SK-N-SH (cell line): ENCODE results near the gene TBX15. TPM values are rescaled to one million over a fixed set of nuclear protein-coding genes. Genes with fewer than 3 reads are reported as not detected.

Experiments
- CTCF ChIA-PET: fragments of 300-600, 350-600 bp; formaldehyde crosslinking; extraction: SDS; loops from one replicate; lab custom pipeline; 2021; lab: Yijun Ruan, JAX
- POLR2A ChIA-PET: fragments of 350-600 bp; sonication (Branson Sonifier 250); formaldehyde crosslinking; extraction: SDS; loops from one replicate; lab custom pipeline; 2020; ENCODE audit warnings: antibody characterized with exemption, inconsistent platforms; lab: Yijun Ruan, JAX
- DNase-seq: peaks from one replicate; pipeline ENCODE4 v3.0.0; 2012
- H2AFZ ChIP-seq: fragments of 200-600 bp; sonication (generic); 2 replicates; pipeline ENCODE4 v1.8.1; 2016; ENCODE audit warnings: antibody characterized with exemption, mild to moderate bottlenecking, low read depth
- H3F3A ChIP-seq: fragments of 200-600 bp; sonication (generic); replicated peaks from 2 replicates; pipeline ENCODE3; 2016; ENCODE audit warnings: antibody characterized with exemption, mild to moderate bottlenecking; ENCODE audit not compliant: insufficient read depth
- H3K27ac ChIP-seq, 2 experiments: fragments of 200-500 bp in 1 of 2; fragments of 200-600 bp in 1 of 2; sonication (Bioruptor generic) in 1 of 2; sonication (generic), shearing (Covaris generic) in 1 of 2; 2 replicates each; pipeline versions ENCODE4 v1.5.1 to v1.6.1; 2014 to 2016; ENCODE audit warnings: low read depth in 2 of 2, inconsistent platforms in 1 of 2, low read length in 1 of 2, mild to moderate bottlenecking in 1 of 2, mixed read lengths in 1 of 2
- H3K27me3 ChIP-seq: fragments of 200-600 bp; sonication (generic), shearing (Covaris generic); 2 replicates; pipeline ENCODE4 v1.6.1; 2016; ENCODE audit warnings: mixed run types; ENCODE audit not compliant: insufficient read depth
- H3K36me3 ChIP-seq, 2 experiments: fragments of 200-500 bp in 1 of 2; fragments of 200-600 bp in 1 of 2; sonication (Bioruptor generic) in 1 of 2; sonication (generic) in 1 of 2; replicated peaks in 1 of 2; 2 replicates each; pipeline versions ENCODE3 to v1.5.1; 2014 to 2016; ENCODE audit warnings: low read length in 1 of 2, mild to moderate bottlenecking in 1 of 2; ENCODE audit not compliant: insufficient read depth in 2 of 2, control insufficient read depth in 1 of 2
- H3K4me1 ChIP-seq, 2 experiments: fragments of 200-500 bp in 1 of 2; fragments of 200-600 bp in 1 of 2; sonication (Bioruptor generic) in 1 of 2; sonication (generic), shearing (Covaris generic) in 1 of 2; 2 replicates each; pipeline versions ENCODE4 v1.5.1 to v1.6.1; 2014 to 2016; ENCODE audit warnings: low read depth in 1 of 2, low read length in 1 of 2, mixed run types in 1 of 2; ENCODE audit not compliant: insufficient read depth in 2 of 2, control insufficient read depth in 1 of 2
- H3K4me2 ChIP-seq: fragments of 200-600 bp; sonication (generic), shearing (Covaris generic); 2 replicates; pipeline ENCODE4 v1.6.1; 2017; ENCODE audit warnings: mixed run types
- H3K4me3 ChIP-seq, 2 experiments: fragments of 200-500 bp in 1 of 2; fragments of 200-600 bp in 1 of 2; sonication (Bioruptor generic) in 1 of 2; sonication (generic), shearing (Covaris generic) in 1 of 2; 2 replicates each; pipeline versions ENCODE4 v1.5.1 to v1.8.1; 2014 to 2016; ENCODE audit warnings: low read depth in 2 of 2, inconsistent platforms in 1 of 2, low read length in 1 of 2, mild to moderate bottlenecking in 1 of 2, mixed read lengths in 1 of 2, moderate library complexity in 1 of 2
- H3K79me2 ChIP-seq: fragments of 200-600 bp; sonication (generic); 2 replicates; pipeline ENCODE4 v1.8.1; 2017; ENCODE audit warnings: mild to moderate bottlenecking; ENCODE audit not compliant: insufficient read depth
- H3K9ac ChIP-seq: fragments of 200-600 bp; sonication (generic); 2 replicates; pipeline ENCODE4 v1.6.1; 2017; ENCODE audit warnings: mixed run types
- H3K9me2 ChIP-seq: fragments of 200-600 bp; sonication (generic); 2 replicates; pipeline ENCODE4 v1.6.1; 2017; ENCODE audit warnings: mixed run types
- H3K9me3 ChIP-seq: fragments of 200-600 bp; sonication (generic); 2 replicates; pipeline ENCODE4 v1.6.1; 2017; ENCODE audit warnings: mixed run types, mild to moderate bottlenecking, moderate library complexity
- H4K20me1 ChIP-seq: fragments of 200-600 bp; sonication (generic); 2 replicates; pipeline ENCODE4 v1.6.1; 2017; ENCODE audit warnings: mild to moderate bottlenecking, mixed run types; ENCODE audit not compliant: insufficient read depth
- CHD2 ChIP-seq: fragments of 150-350 bp; IDR thresholded peaks from 2 replicates; pipeline ENCODE4 v1.6.1; 2018; ENCODE audit warnings: low read length; ENCODE audit not compliant: partially characterized antibody
- EZH2phosphoT487 ChIP-seq: fragments of 200-600 bp; sonication (generic); IDR thresholded peaks from 2 replicates; pipeline ENCODE4 v1.6.1; 2017; ENCODE audit warnings: low read depth, mixed run types, mild to moderate bottlenecking, antibody characterized with exemption, moderate library complexity, borderline replicate concordance
- FOXJ3 ChIP-seq: sonication (generic); formaldehyde crosslinking; IDR thresholded peaks from 2 replicates; pipeline ENCODE4 v1.5.1; 2020; ENCODE audit warnings: mild to moderate bottlenecking, missing genetic modification reagents
- GABPA ChIP-seq: IDR thresholded peaks from 2 replicates; pipeline ENCODE4 v1.4.0; 2012; ENCODE audit warnings: low read depth, mild to moderate bottlenecking
- JUND ChIP-seq: IDR thresholded peaks from 2 replicates; pipeline ENCODE4 v1.4.0; 2012
- MEF2A ChIP-seq: IDR thresholded peaks from 2 replicates; pipeline ENCODE4 v1.4.0; 2012; ENCODE audit warnings: low read depth, borderline replicate concordance
- MXI1 ChIP-seq: IDR thresholded peaks from 2 replicates; pipeline ENCODE4 v1.6.1; 2012; ENCODE audit warnings: mild to moderate bottlenecking, low read depth, low read length, improper control_type of control experiment
- NRF1 ChIP-seq: IDR thresholded peaks from 2 replicates; pipeline ENCODE4 v1.6.1; 2012; ENCODE audit warnings: low read depth, mild to moderate bottlenecking, low read length
- RAD21 ChIP-seq: IDR thresholded peaks from 2 replicates; pipeline ENCODE4 v1.6.1; 2012; ENCODE audit warnings: mild to moderate bottlenecking, low read length
- RFX5 ChIP-seq: IDR thresholded peaks from 2 replicates; pipeline ENCODE4 v1.6.1; 2012; ENCODE audit warnings: mild to moderate bottlenecking, improper control_type of control experiment, low read length
- RXRA ChIP-seq: IDR thresholded peaks from 2 replicates; pipeline ENCODE4 v1.4.0; 2012; ENCODE audit warnings: low read depth, mild to moderate bottlenecking, borderline replicate concordance
- SIN3A ChIP-seq: IDR thresholded peaks from 2 replicates; pipeline ENCODE4 v1.6.1; 2012; ENCODE audit warnings: low read depth, mild to moderate bottlenecking, low read length, moderate library complexity, borderline replicate concordance
- SMC3 ChIP-seq: IDR thresholded peaks from 2 replicates; pipeline ENCODE4 v1.6.1; 2012; ENCODE audit warnings: low read depth, low read length, improper control_type of control experiment
- YY1 ChIP-seq: IDR thresholded peaks from 2 replicates; pipeline ENCODE4 v1.4.0; 2012; ENCODE audit warnings: low read depth, mild to moderate bottlenecking
- WGBS: methylation state at CpG from one replicate; pipeline ENCODE4 v1.1.6; 2017; ENCODE audit warnings: low lambda C conversion rate; 5-methylcytosine and 5-hydroxymethylcytosine counted together
- polyA plus RNA-seq, 3 experiments: library from polyadenylated mRNA; depleted of rRNA; stranded (reverse); fragments of >200 nt; gene quantifications; 2 replicates each; pipeline ENCODE4 v1.2.3, GENCODE V29; 2012
- TF ChIP-seq, protein P1 (sequence below): fragments of 200-600 bp; sonication (generic); IDR thresholded peaks from 2 replicates; pipeline ENCODE4 v1.6.1; 2017; ENCODE audit warnings: antibody characterized with exemption, mild to moderate bottlenecking, moderate library complexity
- TF ChIP-seq, protein P2 (sequence below): IDR thresholded peaks from 2 replicates; pipeline ENCODE4 v1.6.1; 2012; ENCODE audit warnings: mild to moderate bottlenecking, low read depth, low read length, moderate library complexity
- TF ChIP-seq, protein P3 (sequence below): IDR thresholded peaks from 2 replicates; pipeline ENCODE4; 2012
- TF ChIP-seq, protein P4 (sequence below): fragments of 150-350 bp; IDR thresholded peaks from 2 replicates; pipeline ENCODE4 v1.6.1; 2016; ENCODE audit warnings: mild to moderate bottlenecking, low read depth, low read length
- TF ChIP-seq, protein P5 (sequence below): IDR thresholded peaks from 2 replicates; pipeline ENCODE4 v1.4.0; 2012; ENCODE audit warnings: low read depth

The TBX15 gene
- polyA plus RNA-seq, 1 of the 3 experiments (the other 2 are of a cell fraction), result 0.02 TPM

DNA sequence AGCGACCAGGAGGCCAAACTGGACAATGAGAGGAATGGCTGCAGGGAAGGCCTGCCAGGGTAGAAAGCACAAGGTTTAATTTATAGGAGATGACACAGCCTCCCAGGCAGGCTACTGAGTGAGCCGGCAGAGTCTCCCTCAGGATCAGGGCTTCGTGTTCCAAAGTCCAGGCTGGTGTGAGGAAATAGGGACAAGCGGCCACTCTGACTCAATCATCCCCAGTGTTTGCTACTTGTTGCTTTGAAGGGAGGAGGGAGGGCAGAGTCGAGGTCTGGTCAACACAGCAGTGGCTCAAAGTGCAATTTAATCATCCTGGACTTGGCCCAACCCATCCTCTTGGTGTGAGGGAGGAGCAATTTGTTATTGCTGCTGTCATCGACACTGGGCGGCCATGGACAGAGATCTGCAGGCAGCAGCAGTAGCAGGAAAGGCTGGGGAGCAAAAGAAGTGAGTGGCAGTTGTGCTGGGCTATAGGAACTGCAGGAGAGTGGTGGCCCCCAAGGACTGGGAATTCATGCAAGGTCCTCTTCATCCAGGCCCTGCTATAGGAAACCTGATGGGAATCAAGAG lies 27.5 kb downstream of the TBX15 start:
- no peaks in the 10 kb centered on the region for H3K79me2 ChIP-seq
- H3K27ac ChIP-seq, result no peak overlapping the region

More for the DNA sequence above, 27.5 kb downstream of the TBX15 start:
- ChIA-PET POLR2A (no interaction called here), CTCF (no interaction called here)
- Histone ChIP-seq H4K20me1 (no peaks in the 10 kb centered on the region), H3K36me3 (no peaks in the 10 kb centered on the region), H3K27me3 (no peaks in the 10 kb centered on the region; the same call in 1 of the 2 replicates), H3K4me3 (no peak overlapping the region), H3K9ac (no peak overlapping the region), H3K4me2 (no peak overlapping the region), H3F3A (no peaks in the 10 kb centered on the region), H3K9me2 (no peaks in the 10 kb centered on the region), H2AFZ (no peak overlapping the region), H3K9me3 (no peaks in the 10 kb centered on the region), H3K4me1 (no peaks in the 10 kb centered on the region)
- no peak for DNase-seq
- 2% methylated on average over 7 of the region's 7 CpGs for WGBS
- no peak for TF ChIP-seq YY1
- TF ChIP-seq, protein P1, sequence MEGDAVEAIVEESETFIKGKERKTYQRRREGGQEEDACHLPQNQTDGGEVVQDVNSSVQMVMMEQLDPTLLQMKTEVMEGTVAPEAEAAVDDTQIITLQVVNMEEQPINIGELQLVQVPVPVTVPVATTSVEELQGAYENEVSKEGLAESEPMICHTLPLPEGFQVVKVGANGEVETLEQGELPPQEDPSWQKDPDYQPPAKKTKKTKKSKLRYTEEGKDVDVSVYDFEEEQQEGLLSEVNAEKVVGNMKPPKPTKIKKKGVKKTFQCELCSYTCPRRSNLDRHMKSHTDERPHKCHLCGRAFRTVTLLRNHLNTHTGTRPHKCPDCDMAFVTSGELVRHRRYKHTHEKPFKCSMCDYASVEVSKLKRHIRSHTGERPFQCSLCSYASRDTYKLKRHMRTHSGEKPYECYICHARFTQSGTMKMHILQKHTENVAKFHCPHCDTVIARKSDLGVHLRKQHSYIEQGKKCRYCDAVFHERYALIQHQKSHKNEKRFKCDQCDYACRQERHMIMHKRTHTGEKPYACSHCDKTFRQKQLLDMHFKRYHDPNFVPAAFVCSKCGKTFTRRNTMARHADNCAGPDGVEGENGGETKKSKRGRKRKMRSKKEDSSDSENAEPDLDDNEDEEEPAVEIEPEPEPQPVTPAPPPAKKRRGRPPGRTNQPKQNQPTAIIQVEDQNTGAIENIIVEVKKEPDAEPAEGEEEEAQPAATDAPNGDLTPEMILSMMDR, result no peak
- TF ChIP-seq, protein P2, sequence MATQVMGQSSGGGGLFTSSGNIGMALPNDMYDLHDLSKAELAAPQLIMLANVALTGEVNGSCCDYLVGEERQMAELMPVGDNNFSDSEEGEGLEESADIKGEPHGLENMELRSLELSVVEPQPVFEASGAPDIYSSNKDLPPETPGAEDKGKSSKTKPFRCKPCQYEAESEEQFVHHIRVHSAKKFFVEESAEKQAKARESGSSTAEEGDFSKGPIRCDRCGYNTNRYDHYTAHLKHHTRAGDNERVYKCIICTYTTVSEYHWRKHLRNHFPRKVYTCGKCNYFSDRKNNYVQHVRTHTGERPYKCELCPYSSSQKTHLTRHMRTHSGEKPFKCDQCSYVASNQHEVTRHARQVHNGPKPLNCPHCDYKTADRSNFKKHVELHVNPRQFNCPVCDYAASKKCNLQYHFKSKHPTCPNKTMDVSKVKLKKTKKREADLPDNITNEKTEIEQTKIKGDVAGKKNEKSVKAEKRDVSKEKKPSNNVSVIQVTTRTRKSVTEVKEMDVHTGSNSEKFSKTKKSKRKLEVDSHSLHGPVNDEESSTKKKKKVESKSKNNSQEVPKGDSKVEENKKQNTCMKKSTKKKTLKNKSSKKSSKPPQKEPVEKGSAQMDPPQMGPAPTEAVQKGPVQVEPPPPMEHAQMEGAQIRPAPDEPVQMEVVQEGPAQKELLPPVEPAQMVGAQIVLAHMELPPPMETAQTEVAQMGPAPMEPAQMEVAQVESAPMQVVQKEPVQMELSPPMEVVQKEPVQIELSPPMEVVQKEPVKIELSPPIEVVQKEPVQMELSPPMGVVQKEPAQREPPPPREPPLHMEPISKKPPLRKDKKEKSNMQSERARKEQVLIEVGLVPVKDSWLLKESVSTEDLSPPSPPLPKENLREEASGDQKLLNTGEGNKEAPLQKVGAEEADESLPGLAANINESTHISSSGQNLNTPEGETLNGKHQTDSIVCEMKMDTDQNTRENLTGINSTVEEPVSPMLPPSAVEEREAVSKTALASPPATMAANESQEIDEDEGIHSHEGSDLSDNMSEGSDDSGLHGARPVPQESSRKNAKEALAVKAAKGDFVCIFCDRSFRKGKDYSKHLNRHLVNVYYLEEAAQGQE, result no peak
- TF ChIP-seq, protein P3, sequence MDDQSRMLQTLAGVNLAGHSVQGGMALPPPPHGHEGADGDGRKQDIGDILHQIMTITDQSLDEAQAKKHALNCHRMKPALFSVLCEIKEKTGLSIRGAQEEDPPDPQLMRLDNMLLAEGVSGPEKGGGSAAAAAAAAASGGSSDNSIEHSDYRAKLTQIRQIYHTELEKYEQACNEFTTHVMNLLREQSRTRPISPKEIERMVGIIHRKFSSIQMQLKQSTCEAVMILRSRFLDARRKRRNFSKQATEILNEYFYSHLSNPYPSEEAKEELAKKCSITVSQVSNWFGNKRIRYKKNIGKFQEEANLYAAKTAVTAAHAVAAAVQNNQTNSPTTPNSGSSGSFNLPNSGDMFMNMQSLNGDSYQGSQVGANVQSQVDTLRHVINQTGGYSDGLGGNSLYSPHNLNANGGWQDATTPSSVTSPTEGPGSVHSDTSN, result no peak
- no peak for TF ChIP-seq GABPA
- no peak for TF ChIP-seq FOXJ3 (CRISPR knock-in tag)
- TF ChIP-seq MEF2A, result no peak
- no peak for TF ChIP-seq MXI1
- TF ChIP-seq SIN3A, result no peak
- no peak for TF ChIP-seq RAD21
- TF ChIP-seq JUND, result no peak
- TF ChIP-seq, protein P4, sequence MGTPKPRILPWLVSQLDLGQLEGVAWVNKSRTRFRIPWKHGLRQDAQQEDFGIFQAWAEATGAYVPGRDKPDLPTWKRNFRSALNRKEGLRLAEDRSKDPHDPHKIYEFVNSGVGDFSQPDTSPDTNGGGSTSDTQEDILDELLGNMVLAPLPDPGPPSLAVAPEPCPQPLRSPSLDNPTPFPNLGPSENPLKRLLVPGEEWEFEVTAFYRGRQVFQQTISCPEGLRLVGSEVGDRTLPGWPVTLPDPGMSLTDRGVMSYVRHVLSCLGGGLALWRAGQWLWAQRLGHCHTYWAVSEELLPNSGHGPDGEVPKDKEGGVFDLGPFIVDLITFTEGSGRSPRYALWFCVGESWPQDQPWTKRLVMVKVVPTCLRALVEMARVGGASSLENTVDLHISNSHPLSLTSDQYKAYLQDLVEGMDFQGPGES, result no peak
- TF ChIP-seq RXRA, result no peak
- no peak for TF ChIP-seq NRF1
- TF ChIP-seq CHD2, result no peak
- TF ChIP-seq SMC3, result no peak
- TF ChIP-seq, protein P5, sequence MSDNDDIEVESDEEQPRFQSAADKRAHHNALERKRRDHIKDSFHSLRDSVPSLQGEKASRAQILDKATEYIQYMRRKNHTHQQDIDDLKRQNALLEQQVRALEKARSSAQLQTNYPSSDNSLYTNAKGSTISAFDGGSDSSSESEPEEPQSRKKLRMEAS, result no peak
- TF ChIP-seq RFX5, result no peak
- no peak for TF ChIP-seq EZH2phosphoT487
